Measurements from ENCODE around the gene FICD.

GRCh38 chr12:108482717-108483212 lies 32.3 kb upstream of the FICD start:
- TF ChIP-seq SPI1 (IDR thresholded peaks at IDR 0.05; ENCODE audit: low read depth, low read length) = no peak
- no peak for TF ChIP-seq POLR2AphosphoS5 (IDR thresholded peaks at IDR 0.05; ENCODE audit: low read depth, low read length)
